ENCODE measurements around the gene CD7. TPM values are rescaled to one million over a fixed set of nuclear protein-coding genes. Genes with fewer than 3 reads are reported as not detected.

CD7 gene
- total and polyA plus RNA-seq, 2 donors (not counting 3 experiments of a cell fraction or from before 2014, with no cell fraction given): not detected

GRCh38 chr17:82354804-82355308 lies 37.4 kb upstream of the CD7 start:
- Histone ChIP-seq H3K27ac (ENCODE audit: insufficient read depth, low read depth, low read length) (no peak overlapping the region), H3K9ac (replicated peaks; ENCODE audit: extremely low read depth, insufficient read depth, low read length) (no peak overlapping the region), H3K36me3 (ENCODE audit: control insufficient read depth in 2 of 2, extremely low read depth in 1 of 2, insufficient read depth in 2 of 2, low read length in 2 of 2) (no peaks in the 10 kb centered on the region), H3K27me3 (ENCODE audit: control insufficient read depth in 2 of 2, insufficient read depth in 2 of 2, low read length in 2 of 2) (no peaks in the 10 kb centered on the region), H3K4me3 (replicated peaks in 1 of 3; ENCODE audit: insufficient read depth in 1 of 3, low read depth in 1 of 3, low read length in 3 of 3) (no peak overlapping the region), H4K20me1 (replicated peaks; ENCODE audit: control insufficient read depth, extremely low read depth, insufficient read depth, low read length) (no peaks in the 10 kb centered on the region), H3K9me1 (replicated peaks; ENCODE audit: control insufficient read depth, extremely low read depth, insufficient read depth, low read length) (no peaks in the 10 kb centered on the region), H2AFZ (ENCODE audit: low read depth, low read length) (no peak overlapping the region), H3K9me3 (replicated peaks; ENCODE audit: control insufficient read depth, insufficient read depth, low read length) (no peaks in the 10 kb centered on the region), H3K4me2 (ENCODE audit: insufficient read depth, low read length) (no peak overlapping the region), H3K79me2 (ENCODE audit: control insufficient read depth, insufficient read depth, low read length) (no peaks in the 10 kb centered on the region), H3K4me1 (ENCODE audit: control insufficient read depth, extremely low read depth, insufficient read depth, low read length) (peaks cover 2% of the 10 kb centered on the region)
- POLR2A ChIA-PET: no interaction called here
- FAIRE-seq: no peak
- BruUV-seq (replicated peaks): no TSS peak
- DNase-seq (ENCODE audit: low read depth, low spot score): no peak
- CTCF ChIA-PET: interaction anchor here (1.3 kb wide), 1 partner anchor 21 kb away, joined by 4 read pairs; the partner anchor contains the start of gene SECTM1
- no peak for TF ChIP-seq JUN (IDR thresholded peaks at IDR 0.05; ENCODE audit: borderline replicate concordance, insufficient read depth, insufficient read length, low read depth)
- no peak for TF ChIP-seq CTCF (IDR thresholded peaks at IDR 0.05; ENCODE audit: extremely low read depth in 1 of 2, insufficient read depth in 1 of 2, low read depth in 1 of 2, low read length in 2 of 2)
- no peak for TF ChIP-seq EZH2 (IDR thresholded peaks at IDR 0.05; ENCODE audit: borderline replicate concordance, low read depth, low read length, severe bottlenecking)
- no peak for TF ChIP-seq POLR2A (IDR thresholded peaks at IDR 0.05; ENCODE audit: low read depth, low read length)
- TF ChIP-seq POLR2AphosphoS5 (IDR thresholded peaks at IDR 0.05; ENCODE audit: insufficient read depth, low read depth, low read length): no peak
- TF ChIP-seq GATA2 (IDR thresholded peaks at IDR 0.05; ENCODE audit: insufficient read depth, insufficient read length, low read depth, low read length): no peak
- TF ChIP-seq MAX (IDR thresholded peaks at IDR 0.05; ENCODE audit: insufficient read depth, insufficient read length): no peak
- no peak for TF ChIP-seq FOS (IDR thresholded peaks at IDR 0.05; ENCODE audit: borderline replicate concordance, insufficient read depth, low read length)
- TF ChIP-seq MYC (IDR thresholded peaks at IDR 0.05; ENCODE audit: low read depth, low read length): no peak
- dilution Hi-C loops (cut with MboI; ENCODE audit: extremely low pct_ligation_motif_present, low sequenced_read_pairs) (no loop called here), intact Hi-C loops (cut with micrococcal nuclease) (no loop called here)

All from endothelial cell of umbilical vein (primary cell).